ENCODE results near the gene BIN2.
A peak's percentile ranks its signal among the peaks of the same experiment; 100 is the strongest.

Gene BIN2

GRCh38 chr12:51370667-51371066 is 46.7 kb upstream of the BIN2 start:
- TF ChIP-seq SIN3A (IDR thresholded peaks at IDR 0.05; ENCODE audit: borderline replicate concordance, insufficient read depth, low read length) (no peak), REST (IDR thresholded peaks at IDR 0.05; ENCODE audit: insufficient read depth in 1 of 2, low read depth in 2 of 2, low read length in 2 of 2) (no peak), TAF1 (IDR thresholded peaks at IDR 0.05; ENCODE audit: borderline replicate concordance, insufficient read depth, low read length) (no peak), FOXP2 (optimal IDR thresholded peaks at IDR 0.05; ENCODE audit: borderline replicate concordance, extremely low read depth, extremely low read length, insufficient read depth) (no peak), POLR2AphosphoS5 (IDR thresholded peaks at IDR 0.05; ENCODE audit: low read depth, low read length) (no peak)

- TF ChIP-seq TAF1 (IDR thresholded peaks at IDR 0.05; ENCODE audit: borderline replicate concordance, insufficient read depth, low read length) (no peak), POLR2AphosphoS5 (IDR thresholded peaks at IDR 0.05; ENCODE audit: low read depth, low read length) (no peak), FOXP2 (optimal IDR thresholded peaks at IDR 0.05; ENCODE audit: borderline replicate concordance, extremely low read depth, extremely low read length, insufficient read depth) (no peak), REST (IDR thresholded peaks at IDR 0.05; ENCODE audit: insufficient read depth in 1 of 2, low read depth in 2 of 2, low read length in 2 of 2) (no peak), SIN3A (IDR thresholded peaks at IDR 0.05; ENCODE audit: borderline replicate concordance, insufficient read depth, low read length) (no peak)
These were observed 45.6 kb upstream of the BIN2 start for GRCh38 chr12:51369581-51369980.

GRCh38 chr12:51368640-51369517 is 44.9 kb upstream of the BIN2 start:
- TF ChIP-seq POLR2AphosphoS5 (IDR thresholded peaks at IDR 0.05; ENCODE audit: low read depth, low read length) (no peak), TAF1 (IDR thresholded peaks at IDR 0.05; ENCODE audit: borderline replicate concordance, insufficient read depth, low read length) (no peak), FOXP2 (optimal IDR thresholded peaks at IDR 0.05; ENCODE audit: borderline replicate concordance, extremely low read depth, extremely low read length, insufficient read depth) (peak; percentile 39), REST (IDR thresholded peaks at IDR 0.05; ENCODE audit: insufficient read depth in 1 of 2, low read depth in 2 of 2, low read length in 2 of 2) (0 out of 4 replicates have a peak, but pooled peaks of 1 of the 2 experiments have one; percentile 30)

- TF ChIP-seq REST (IDR thresholded peaks at IDR 0.05; ENCODE audit: insufficient read depth in 1 of 2, low read depth in 2 of 2, low read length in 2 of 2) (no peak), POLR2AphosphoS5 (IDR thresholded peaks at IDR 0.05; ENCODE audit: low read depth, low read length) (no peak)
These were observed 41.3 kb upstream of the BIN2 start for GRCh38 chr12:51365276-51365675.

Data from PFSK-1 (cell line).